Retinal pigment epithelial cell (primary cell): Measurements from ENCODE around the gene GNAT2.

ENCODE experiments used
- DNase-seq: peaks from one replicate; pipeline ENCODE4 v3.0.0-alpha.2; 2010; ENCODE audit warnings: low read depth
- H3K4me3 ChIP-seq: 2 replicates; pipeline ENCODE4 v1.5.1; 2011; ENCODE audit warnings: mild to moderate bottlenecking, low read length, control low read depth, moderate library complexity
- CTCF ChIP-seq: conservative IDR thresholded peaks from 2 replicates; pipeline ENCODE4 v1.5.1; 2011; ENCODE audit warnings: low read depth, low read length, control low read depth, inconsistent platforms

Gene GNAT2

GRCh38 chr1:109615879-109616278 is 3.5 kb downstream of the GNAT2 start:
- DNase-seq: no peak
- H3K4me3 ChIP-seq: no peak overlapping the region
- TF ChIP-seq CTCF: no peak

GRCh38 chr1:109613361-109614147 is 5.9 kb downstream of the GNAT2 start:
- no peak for DNase-seq
- no peak overlapping the region for H3K4me3 ChIP-seq
- TF ChIP-seq CTCF: no peak

- H3K4me3 ChIP-seq: no peak overlapping the region
- DNase-seq: no peak
Measured at GRCh38 chr1:109611308-109611990, 8.0 kb downstream of the GNAT2 start.

DNA sequence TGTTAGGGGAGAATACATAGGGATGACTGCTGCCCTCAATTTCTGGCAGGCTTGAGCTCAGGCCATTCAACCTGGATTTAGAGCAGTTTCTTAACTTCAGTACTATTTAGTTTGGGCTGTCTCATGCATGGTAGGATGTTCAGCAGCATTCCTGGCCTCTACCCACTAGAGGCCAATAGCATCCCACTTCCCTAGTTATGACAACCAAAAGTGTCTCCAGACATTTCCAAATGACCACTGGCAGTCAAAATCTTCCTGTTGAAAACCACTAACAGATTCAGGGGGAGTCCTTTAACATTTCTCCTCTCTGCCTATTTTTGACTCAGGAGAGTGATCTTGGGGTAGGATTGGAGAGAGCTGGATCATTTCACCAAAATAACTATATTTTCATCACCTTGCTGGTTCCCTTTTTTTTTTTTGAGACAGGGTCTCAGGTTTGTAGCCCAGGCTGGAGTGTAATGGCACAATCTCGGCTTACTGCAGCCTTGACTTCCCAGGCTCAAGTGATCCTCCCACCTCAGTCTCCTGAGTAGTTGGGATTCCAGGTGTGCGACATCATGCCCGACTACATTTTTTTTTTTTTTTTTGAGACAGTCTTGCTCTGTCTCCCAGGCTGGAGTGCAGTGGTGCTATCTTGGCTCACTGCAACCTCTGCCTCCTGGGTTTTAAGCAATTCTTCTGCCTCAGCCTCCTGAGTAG is 8.7 kb downstream of the GNAT2 start:
- H3K4me3 ChIP-seq: no peak overlapping the region
- no peak for DNase-seq
- TF ChIP-seq CTCF: no peak

More at GRCh38 chr1:109611308-109611990, 8.0 kb downstream of the GNAT2 start:
- TF ChIP-seq CTCF: no peak

DNA sequence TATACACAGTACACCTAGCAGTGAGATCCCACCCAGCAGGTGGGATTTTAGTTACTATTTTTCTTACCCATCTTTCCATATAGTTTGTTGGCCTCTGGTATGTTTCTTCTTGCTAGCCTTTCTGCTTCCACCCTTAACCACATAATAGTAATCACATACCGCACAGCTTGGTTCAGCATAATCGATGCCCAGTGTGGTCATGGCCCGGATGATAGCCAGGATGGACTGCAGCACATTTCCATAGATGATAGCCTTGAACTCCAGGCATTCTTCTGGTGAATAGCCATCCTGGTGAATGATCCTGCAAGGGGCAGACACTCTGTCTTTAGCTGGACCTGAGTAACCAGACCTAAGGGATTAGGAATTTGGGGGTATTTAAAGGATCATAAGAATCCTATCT is 9.5 kb downstream of the GNAT2 start:
- TF ChIP-seq CTCF: no peak
- DNase-seq: no peak

GRCh38 chr1:109605381-109605780 is 14.0 kb downstream of the GNAT2 start:
- no peak for DNase-seq
- no peak overlapping the region for H3K4me3 ChIP-seq
- TF ChIP-seq CTCF: no peak

More for the DNA sequence above, 9.5 kb downstream of the GNAT2 start:
- no peak overlapping the region for H3K4me3 ChIP-seq
